A549 (cell line): ENCODE measurements around the gene RNFT1. TPM values are rescaled to one million over a fixed set of nuclear protein-coding genes. Genes with fewer than 3 reads are reported as not detected.
A peak's percentile ranks its signal among the peaks of the same experiment; 100 is the strongest.
"Not testable (repeated sequence)": the region's sequence is repeated elsewhere in the genome, so short reads cannot be mapped to it uniquely, and the experiment has no call there.

ENCODE experiments used
- ATAC-seq, 2 experiments: fragments of 200-7000 bp in 1 of 2; fragments of >200 bp in 1 of 2; cut with Nextera tagmentation in 1 of 2; cut with Tn5 transposase in 1 of 2; 3 replicates each; pipeline versions ENCODE4 v1.8.0 to v1.9.1; 2018 to 2020; ENCODE audit warnings: mild to moderate bottlenecking in 1 of 2, moderate library complexity in 1 of 2
- CTCF ChIA-PET: fragments of 300-600 bp; sonication (Branson Sonifier 250); formaldehyde crosslinking; extraction: SDS; loops from one replicate; lab custom pipeline; 2021; ENCODE audit warnings: antibody characterized with exemption, inconsistent platforms; lab: Yijun Ruan, JAX
- POLR2A ChIA-PET: fragments of 350-600 bp; formaldehyde crosslinking; extraction: SDS; loops from one replicate; lab custom pipeline; 2021; ENCODE audit warnings: antibody characterized with exemption, inconsistent platforms; lab: Yijun Ruan, JAX
- DNase-seq, 2 experiments: peaks; one replicate each; pipeline versions ENCODE4 v3.0.0 to v3.0.0-alpha.2; 2011 to 2016; ENCODE audit warnings: low read depth in 1 of 2, low spot score in 1 of 2
- FAIRE-seq: peaks from 2 replicates; lab custom pipeline; 2011; peaks lifted over from hg19 to GRCh38; lab: Jason Lieb, UNC
- H3K27ac ChIP-seq, 2 experiments: fragments of >200 bp; sonication (Bioruptor Twin); formaldehyde crosslinking; 3 replicates each; pipeline ENCODE4 v1.5.1; 2016 to 2017
- H3K4me1 ChIP-seq: fragments of >200 bp; sonication (Bioruptor Twin); formaldehyde crosslinking; 3 replicates; pipeline ENCODE4 v1.6.1; 2016
- H3K4me2 ChIP-seq: fragments of >200 bp; sonication (Bioruptor Twin); formaldehyde crosslinking; 3 replicates; pipeline ENCODE4 v1.6.1; 2016
- H3K4me3 ChIP-seq: fragments of >200 bp; sonication (Bioruptor Twin); formaldehyde crosslinking; 3 replicates; pipeline ENCODE4 v1.5.1; 2016
- H3K9me3 ChIP-seq: fragments of >200 bp; sonication (Bioruptor Twin); formaldehyde crosslinking; 3 replicates; pipeline ENCODE4 v1.6.1; 2016
- ATOH8 ChIP-seq: fragments of 250-450 bp; sonication (Bioruptor Pico); IDR thresholded peaks from 2 replicates; pipeline ENCODE4 v1.5.0; 2020; ENCODE audit warnings: low read depth, mild to moderate bottlenecking, moderate library complexity
- ELK1 ChIP-seq: fragments of 150-350 bp; IDR thresholded peaks from 2 replicates; pipeline ENCODE4 v1.6.1; 2014; ENCODE audit warnings: low read depth, mild to moderate bottlenecking, low read length
- FOSL2 ChIP-seq, 2 experiments: fragments of 450-650 bp in 1 of 2; fragments of >200 bp in 1 of 2; sonication (Bioruptor Twin) in 1 of 2; formaldehyde crosslinking; IDR thresholded peaks; 2 replicates each; pipeline versions ENCODE4 v1.5.0 to v1.6.1; 2016 to 2020; ENCODE audit warnings: mild to moderate bottlenecking in 1 of 2, moderate library complexity in 1 of 2
- NFE2L2 ChIP-seq: fragments of 150-350 bp; conservative IDR thresholded peaks from 2 replicates; pipeline ENCODE4 v1.6.1; 2014; ENCODE audit warnings: low read length
- NPAS2 ChIP-seq: fragments of 250-450 bp; sonication (Bioruptor Pico); IDR thresholded peaks from 2 replicates; pipeline ENCODE4 v1.8.0; 2022; ENCODE audit warnings: mild to moderate bottlenecking, moderate library complexity, borderline replicate concordance
- NR3C1 ChIP-seq: fragments of >200 bp; sonication (Bioruptor Twin); formaldehyde crosslinking; IDR thresholded peaks from 3 replicates; pipeline ENCODE4 v1.6.1; 2017
- PHF8 ChIP-seq: fragments of 200-600 bp; sonication (generic); IDR thresholded peaks from 2 replicates; pipeline ENCODE4 v1.6.1; 2016; ENCODE audit warnings: low read depth, mild to moderate bottlenecking, antibody characterized with exemption, moderate library complexity, borderline replicate concordance
- TFCP2L1 ChIP-seq: fragments of 250-450 bp; sonication (Bioruptor Pico); IDR thresholded peaks from 2 replicates; pipeline ENCODE4 v1.5.0; 2021; ENCODE audit warnings: mild to moderate bottlenecking
- WGBS: methylation state at CpG from one replicate; pipeline ENCODE4 v1.1.6; 2017; ENCODE audit errors: missing lambda C conversion rate; 5-methylcytosine and 5-hydroxymethylcytosine counted together
- polyA plus RNA-seq, 4 experiments: library from polyadenylated mRNA; depleted of rRNA in 3 of 4; stranded (reverse); fragments of >200 nt; fragmentation: RNase III in 1 of 4; extraction: RNeasy Plus Mini Kit Qiagen cat#74134 plus additional on column Dnase treatment in 1 of 4; gene quantifications; 2 replicates in 3 of 4; 3 replicates in 1 of 4; pipeline ENCODE4 v1.2.3, GENCODE V29; 2011 to 2017
- TF ChIP-seq, protein P1 (sequence below): fragments of 200-600 bp; sonication (generic); IDR thresholded peaks from 2 replicates; pipeline ENCODE4 v1.6.1; 2016; ENCODE audit warnings: antibody characterized with exemption, mild to moderate bottlenecking, moderate library complexity
- TF ChIP-seq, protein P2 (sequence below): fragments of 250-450 bp; sonication (Bioruptor Pico); IDR thresholded peaks from 2 replicates; pipeline ENCODE4 v1.5.0; 2021; ENCODE audit warnings: mild to moderate bottlenecking, moderate library complexity, borderline replicate concordance

Gene RNFT1
- polyA plus RNA-seq, 2 of the 4 experiments (the other 2 are of a cell fraction): 16.2 to 29.9 TPM

DNA sequence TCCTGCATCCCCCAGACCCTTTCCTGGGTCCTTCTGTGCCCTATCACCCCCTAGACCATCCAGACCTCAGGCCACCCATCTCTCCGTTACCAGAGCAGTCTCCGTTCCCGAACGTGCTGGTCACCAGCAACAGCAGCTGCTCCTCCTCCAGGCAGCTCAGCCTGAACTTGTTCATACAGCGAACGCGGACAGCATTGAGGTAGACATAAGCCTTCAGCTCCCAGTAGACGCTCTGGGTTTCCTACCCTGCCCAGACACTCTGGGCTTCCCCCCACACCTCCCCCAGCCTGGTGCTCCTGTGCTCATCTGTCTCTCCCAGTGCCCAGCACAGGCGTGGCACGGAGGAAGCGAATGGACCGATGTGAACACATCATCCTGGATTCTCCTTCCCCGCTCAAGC is 41.6 kb upstream of the RNFT1 start:
- CTCF ChIA-PET: interaction anchor here (0.6 to 1.9 kb wide), 3 partner anchors 31 to 264 kb away, joined by 3 to 6 read pairs (median 3); partner anchors contain the start of genes RPS6KB1 and TUBD1
- Histone ChIP-seq H3K27ac (no peak overlapping the region), H3K4me3 (no peak overlapping the region), H3K9me3 (no peaks in the 10 kb centered on the region), H3K4me2 (no peak overlapping the region), H3K4me1 (no peaks in the 10 kb centered on the region)
- WGBS: 86% methylated on average over 13 of the region's 13 CpGs
- DNase-seq (no peak), FAIRE-seq (no peak), ATAC-seq (no peak)
- POLR2A ChIA-PET: no interaction called here
- TF ChIP-seq, protein P1, sequence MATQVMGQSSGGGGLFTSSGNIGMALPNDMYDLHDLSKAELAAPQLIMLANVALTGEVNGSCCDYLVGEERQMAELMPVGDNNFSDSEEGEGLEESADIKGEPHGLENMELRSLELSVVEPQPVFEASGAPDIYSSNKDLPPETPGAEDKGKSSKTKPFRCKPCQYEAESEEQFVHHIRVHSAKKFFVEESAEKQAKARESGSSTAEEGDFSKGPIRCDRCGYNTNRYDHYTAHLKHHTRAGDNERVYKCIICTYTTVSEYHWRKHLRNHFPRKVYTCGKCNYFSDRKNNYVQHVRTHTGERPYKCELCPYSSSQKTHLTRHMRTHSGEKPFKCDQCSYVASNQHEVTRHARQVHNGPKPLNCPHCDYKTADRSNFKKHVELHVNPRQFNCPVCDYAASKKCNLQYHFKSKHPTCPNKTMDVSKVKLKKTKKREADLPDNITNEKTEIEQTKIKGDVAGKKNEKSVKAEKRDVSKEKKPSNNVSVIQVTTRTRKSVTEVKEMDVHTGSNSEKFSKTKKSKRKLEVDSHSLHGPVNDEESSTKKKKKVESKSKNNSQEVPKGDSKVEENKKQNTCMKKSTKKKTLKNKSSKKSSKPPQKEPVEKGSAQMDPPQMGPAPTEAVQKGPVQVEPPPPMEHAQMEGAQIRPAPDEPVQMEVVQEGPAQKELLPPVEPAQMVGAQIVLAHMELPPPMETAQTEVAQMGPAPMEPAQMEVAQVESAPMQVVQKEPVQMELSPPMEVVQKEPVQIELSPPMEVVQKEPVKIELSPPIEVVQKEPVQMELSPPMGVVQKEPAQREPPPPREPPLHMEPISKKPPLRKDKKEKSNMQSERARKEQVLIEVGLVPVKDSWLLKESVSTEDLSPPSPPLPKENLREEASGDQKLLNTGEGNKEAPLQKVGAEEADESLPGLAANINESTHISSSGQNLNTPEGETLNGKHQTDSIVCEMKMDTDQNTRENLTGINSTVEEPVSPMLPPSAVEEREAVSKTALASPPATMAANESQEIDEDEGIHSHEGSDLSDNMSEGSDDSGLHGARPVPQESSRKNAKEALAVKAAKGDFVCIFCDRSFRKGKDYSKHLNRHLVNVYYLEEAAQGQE: no peak
- TF ChIP-seq ELK1: no peak
- TF ChIP-seq ATOH8 (CRISPR knock-in tag): no peak
- TF ChIP-seq TFCP2L1: no peak
- no peak for TF ChIP-seq NR3C1
- no peak for TF ChIP-seq PHF8
- no peak for TF ChIP-seq FOSL2 (IDR thresholded peaks at IDR 0.05)
- no peak for TF ChIP-seq FOSL2 (CRISPR knock-in tag; IDR thresholded peaks at IDR 0.05)
- TF ChIP-seq NFE2L2: no peak
- TF ChIP-seq, protein P2, sequence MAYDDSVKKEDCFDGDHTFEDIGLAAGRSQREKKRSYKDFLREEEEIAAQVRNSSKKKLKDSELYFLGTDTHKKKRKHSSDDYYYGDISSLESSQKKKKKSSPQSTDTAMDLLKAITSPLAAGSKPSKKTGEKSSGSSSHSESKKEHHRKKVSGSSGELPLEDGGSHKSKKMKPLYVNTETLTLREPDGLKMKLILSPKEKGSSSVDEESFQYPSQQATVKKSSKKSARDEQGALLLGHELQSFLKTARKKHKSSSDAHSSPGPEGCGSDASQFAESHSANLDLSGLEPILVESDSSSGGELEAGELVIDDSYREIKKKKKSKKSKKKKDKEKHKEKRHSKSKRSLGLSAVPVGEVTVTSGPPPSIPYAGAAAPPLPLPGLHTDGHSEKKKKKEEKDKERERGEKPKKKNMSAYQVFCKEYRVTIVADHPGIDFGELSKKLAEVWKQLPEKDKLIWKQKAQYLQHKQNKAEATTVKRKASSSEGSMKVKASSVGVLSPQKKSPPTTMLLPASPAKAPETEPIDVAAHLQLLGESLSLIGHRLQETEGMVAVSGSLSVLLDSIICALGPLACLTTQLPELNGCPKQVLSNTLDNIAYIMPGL (CRISPR knock-in tag): no peak
- no peak for TF ChIP-seq NPAS2 (CRISPR knock-in tag)

GRCh38 chr17:60004561-60004960 is 40.0 kb upstream of the RNFT1 start:
- H3K9me3 ChIP-seq, H3K27ac ChIP-seq, H3K4me1 ChIP-seq, H3K4me2 ChIP-seq, POLR2A ChIA-PET, H3K4me3 ChIP-seq, DNase-seq, ATAC-seq, FAIRE-seq: not testable (repeated sequence)
- CTCF ChIA-PET: interaction anchor here (1.9 kb wide), 1 partner anchor 32 kb away, joined by 6 read pairs; no protein-coding TSS in a partner anchor
- WGBS: 72% methylated on average over 5 of the region's 5 CpGs

DNA sequence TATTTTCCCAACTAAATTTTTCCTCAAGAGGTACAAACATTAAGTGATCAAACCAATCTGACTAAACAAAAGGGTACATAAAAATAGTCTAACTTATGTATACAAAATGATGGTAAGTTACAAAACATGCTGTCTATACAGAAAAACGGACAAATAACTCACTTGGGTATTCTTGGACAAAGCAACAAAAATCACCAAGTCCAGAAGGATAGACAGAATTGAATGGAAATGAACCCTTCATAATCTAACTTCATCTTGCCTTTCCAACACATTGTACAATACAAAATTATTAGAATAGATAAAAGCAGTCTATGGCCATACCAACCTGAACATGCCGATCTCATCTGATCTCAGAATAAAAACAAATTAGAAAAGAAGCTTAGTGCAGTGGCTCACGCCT is 37.9 kb upstream of the RNFT1 start:
- ATAC-seq, POLR2A ChIA-PET, FAIRE-seq, H3K4me1 ChIP-seq, H3K4me3 ChIP-seq, CTCF ChIA-PET, DNase-seq, H3K27ac ChIP-seq, H3K4me2 ChIP-seq, H3K9me3 ChIP-seq: not testable (repeated sequence)
- whole genome bisulfite sequencing: 48% methylated on average over 3 of the region's 3 CpGs

DNA sequence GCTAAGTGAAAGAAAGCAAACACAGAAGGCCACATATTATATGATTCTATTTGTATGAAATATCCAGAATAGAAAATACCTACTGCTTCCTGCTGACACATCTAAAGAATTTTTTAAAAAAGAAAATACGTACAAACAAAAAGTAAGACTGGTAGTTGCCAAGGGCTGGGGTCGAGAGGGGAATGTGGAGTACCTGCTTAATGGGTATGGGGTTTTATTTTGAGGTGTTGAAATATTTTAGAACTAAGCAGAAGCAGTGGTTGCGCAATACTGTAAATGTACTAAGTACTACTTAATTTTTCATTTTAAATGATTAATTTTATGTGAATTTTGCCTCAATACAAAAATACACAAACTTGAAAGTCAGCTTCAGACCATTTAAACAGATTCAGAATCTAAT is 32.1 kb upstream of the RNFT1 start:
- H3K4me1 ChIP-seq, POLR2A ChIA-PET, H3K4me3 ChIP-seq, H3K9me3 ChIP-seq, H3K4me2 ChIP-seq, CTCF ChIA-PET, H3K27ac ChIP-seq, DNase-seq, ATAC-seq: not testable (repeated sequence)
- peak; percentile 83 for FAIRE-seq
- 69% methylated on average over 3 of the region's 3 CpGs for WGBS

- H3K4me2 ChIP-seq, H3K4me3 ChIP-seq, POLR2A ChIA-PET, DNase-seq, FAIRE-seq, H3K4me1 ChIP-seq, ATAC-seq, H3K27ac ChIP-seq, H3K9me3 ChIP-seq: not testable (repeated sequence)
- CTCF ChIA-PET: interaction anchor here (0.7 to 1.9 kb wide), 2 partner anchors 62 to 802 kb away, joined by 4 read pairs; no protein-coding TSS in a partner anchor
- WGBS: 47% methylated on average over 6 of the region's 6 CpGs
Observed at GRCh38 chr17:59975166-59975565, 10.6 kb upstream of the RNFT1 start.

- H3K27ac ChIP-seq, POLR2A ChIA-PET, H3K4me1 ChIP-seq, FAIRE-seq, H3K4me2 ChIP-seq, H3K4me3 ChIP-seq, H3K9me3 ChIP-seq, ATAC-seq, DNase-seq: not testable (repeated sequence)
- CTCF ChIA-PET: interaction anchor here (1.4 to 1.9 kb wide), 2 partner anchors 59 to 63 kb away, joined by 4 read pairs; no protein-coding TSS in a partner anchor
- WGBS: 75% methylated on average over 8 of the region's 8 CpGs
Observed at GRCh38 chr17:59973483-59973882, 8.9 kb upstream of the RNFT1 start.
